Heart left ventricle (tissue), 13 donors: ENCODE measurements around the gene ADORA3.

Source experiments
- POLR2A ChIP-seq, 2 donors: fragments of 450-650 bp; IDR thresholded peaks; one replicate each; pipeline ENCODE4 v1.6.1; 2017; ENCODE audit warnings: antibody characterized with exemption in 2 of 2, mild to moderate bottlenecking in 2 of 2, moderate library complexity in 2 of 2
- TF ChIP-seq, protein P1 (sequence below), 12 donors: fragments of 200-600 bp; sonication (generic) in 4 of 12; IDR thresholded peaks; one replicate each; pipeline versions ENCODE4 v1.5.0 to v1.8.0; 2018 to 2022; ENCODE audit warnings: antibody characterized with exemption in 12 of 12, mild to moderate bottlenecking in 5 of 12
- donor health status: ischemic (EF 13 %, LVEDD 7.1; RV severe dilation, severe dysfunction).
- donor health status: DM: no; HTN: yes; CAD: no.
- donor health status: DM: no; HTN: no; CAD: no.
- donor health status: ischemic (EF 25% LVEDD 6.9; RV normal size, moderate dysfunction).
- donor health status: ischemic (EF 25% LVEDD 5.7; RV mildly dilated, moderate dysfunction).
- donor health status: ischemic (EF 35%, LVEDD 5.7; RV mildly dilated, moderate dysfunction).
- donor health status: nonischemic (EF 11% LVEDD 7.7; RV severe dilation, severe dysfunction).
- donor health status: DM: yes; HTN: yes; CAD: no.
- donor health status: PGD.
- donor health status: ischemic (EF 29% LVEDD 5.4; RV normal size, mild dysfunction).
- donor health status: nonischemic (EF 23%, LVEDD 6.1; RV moderate dilation, normal function).

DNA sequence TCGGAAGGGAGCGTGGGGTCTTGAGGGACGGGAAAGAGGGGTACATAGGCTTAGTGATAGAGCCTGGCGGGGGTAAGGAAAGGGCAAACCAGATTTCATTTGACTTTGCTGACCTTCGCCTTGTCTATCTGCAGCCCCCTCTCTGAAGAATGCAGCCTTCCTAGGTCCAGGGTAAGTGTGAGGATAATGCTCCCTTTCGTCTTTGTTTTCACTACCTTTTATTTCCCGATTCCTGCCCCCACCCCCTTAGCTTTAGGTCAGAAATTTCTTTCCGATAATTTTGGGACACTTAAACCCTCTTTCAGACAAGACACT lies 53.8 kb downstream of the ADORA3 start:
- TF ChIP-seq, protein P1, sequence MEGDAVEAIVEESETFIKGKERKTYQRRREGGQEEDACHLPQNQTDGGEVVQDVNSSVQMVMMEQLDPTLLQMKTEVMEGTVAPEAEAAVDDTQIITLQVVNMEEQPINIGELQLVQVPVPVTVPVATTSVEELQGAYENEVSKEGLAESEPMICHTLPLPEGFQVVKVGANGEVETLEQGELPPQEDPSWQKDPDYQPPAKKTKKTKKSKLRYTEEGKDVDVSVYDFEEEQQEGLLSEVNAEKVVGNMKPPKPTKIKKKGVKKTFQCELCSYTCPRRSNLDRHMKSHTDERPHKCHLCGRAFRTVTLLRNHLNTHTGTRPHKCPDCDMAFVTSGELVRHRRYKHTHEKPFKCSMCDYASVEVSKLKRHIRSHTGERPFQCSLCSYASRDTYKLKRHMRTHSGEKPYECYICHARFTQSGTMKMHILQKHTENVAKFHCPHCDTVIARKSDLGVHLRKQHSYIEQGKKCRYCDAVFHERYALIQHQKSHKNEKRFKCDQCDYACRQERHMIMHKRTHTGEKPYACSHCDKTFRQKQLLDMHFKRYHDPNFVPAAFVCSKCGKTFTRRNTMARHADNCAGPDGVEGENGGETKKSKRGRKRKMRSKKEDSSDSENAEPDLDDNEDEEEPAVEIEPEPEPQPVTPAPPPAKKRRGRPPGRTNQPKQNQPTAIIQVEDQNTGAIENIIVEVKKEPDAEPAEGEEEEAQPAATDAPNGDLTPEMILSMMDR (IDR thresholded peaks at IDR 0.05): no peak
- no peak for TF ChIP-seq POLR2A (IDR thresholded peaks at IDR 0.05)
